ENCODE data around the gene GNG11. TPM values are rescaled to one million over a fixed set of nuclear protein-coding genes. Genes with fewer than 3 reads are reported as not detected.

Gene GNG11
- total RNA-seq (2014; rRNA removed; shearing (Covaris generic)) (22.5 and 25.9 TPM in 2 replicates), polyA plus RNA-seq (2016; fragmentation: Nextera tagmentation; extraction: Ambion mirVana) (84.7 and 87.0 TPM in 2 replicates)

DNA sequence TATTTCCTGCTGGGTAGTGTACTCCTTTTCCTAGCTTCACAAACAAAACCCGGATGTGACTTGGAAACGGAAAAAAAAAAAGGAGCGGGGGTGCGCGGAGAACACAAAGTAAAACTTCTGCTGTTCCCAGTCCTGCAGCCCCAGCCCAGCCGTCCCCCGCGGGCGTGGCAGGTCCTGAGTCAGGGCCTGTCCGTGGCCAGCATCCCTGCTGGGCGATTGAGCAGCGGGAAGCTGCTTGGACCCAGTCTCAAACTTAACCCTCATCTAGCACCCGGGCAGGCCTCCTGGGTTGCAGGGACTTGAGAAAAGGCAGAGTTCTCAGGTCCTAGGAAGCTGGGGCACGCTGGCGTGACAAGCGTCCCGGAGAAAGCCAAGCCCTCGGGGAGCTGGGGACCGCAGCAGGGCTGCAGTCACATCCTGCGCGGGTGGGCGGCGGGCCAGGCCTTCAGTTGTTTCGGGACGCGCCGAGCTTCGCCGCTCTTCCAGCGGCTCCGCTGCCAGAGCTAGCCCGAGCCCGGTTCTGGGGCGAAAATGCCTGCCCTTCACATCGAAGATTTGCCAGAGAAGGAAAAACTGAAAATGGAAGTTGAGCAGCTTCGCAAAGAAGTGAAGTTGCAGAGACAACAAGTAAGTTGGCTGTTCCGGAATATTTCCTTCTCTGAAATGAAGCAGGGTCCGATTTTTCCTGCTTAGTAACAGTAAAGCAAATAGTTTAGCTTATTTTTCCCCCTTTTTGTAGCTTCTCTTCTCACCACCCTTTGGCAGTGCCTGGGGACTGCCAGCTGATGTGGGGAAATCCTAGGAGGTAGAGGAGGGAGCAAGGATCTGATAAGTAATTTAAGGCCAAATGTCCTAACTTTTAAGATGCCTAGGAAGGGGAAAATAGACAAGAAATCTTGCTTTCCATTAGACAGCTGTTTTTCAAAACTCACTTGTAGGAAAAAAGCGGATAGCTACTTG lies at the start of gene GNG11:
GNG11 (plus strand) TSS at position 129 of the 960 bp plus-strand sequence; CDS start at position 532, 403 bp downstream.
- peak within 1 kb of the TSS; percentile 91 for H3K27ac ChIP-seq
- H3K79me2 ChIP-seq (ENCODE audit: insufficient read depth), result peaks cover 60% of the 10 kb centered on the region
- H3K9me2 ChIP-seq (ENCODE audit: insufficient read depth), result no peaks in the 10 kb centered on the region
- H4K20me1 ChIP-seq (ENCODE audit: insufficient read depth), result no peaks in the 10 kb centered on the region; the same call in 1 of the 2 replicates
- H3K4me3 ChIP-seq, result peak within 1 kb of the TSS; percentile 96
- in situ Hi-C loops (cut with MboI), result no loop called here
- no peaks in the 10 kb centered on the region for H3K9me3 ChIP-seq (ENCODE audit: low read depth)
- WGBS, 2 experiments (ENCODE audit: low coverage in 1 of 2, low lambda C conversion rate in 2 of 2, missing lambda C conversion rate in 2 of 2), result 1% methylated on average over 39 of the region's 39 CpGs
- H3F3A ChIP-seq (ENCODE audit: insufficient read depth), result peaks cover 33% of the 10 kb centered on the region
- H3K27me3 ChIP-seq (replicated peaks; ENCODE audit: insufficient read depth), result no peaks in the 10 kb centered on the region
- H3K36me3 ChIP-seq (ENCODE audit: low read depth), result peaks cover 9% of the 10 kb centered on the region; the same call in 1 of the 2 replicates
- H3K9ac ChIP-seq, result peak within 1 kb of the TSS; percentile 89
- peak within 1 kb of the TSS; percentile 96 for H3K4me2 ChIP-seq (ENCODE audit: unreplicated experiment)
- peak; percentile 90 for DNase-seq
- H2AFZ ChIP-seq, result peak within 1 kb of the TSS; percentile 91
- peaks cover 20% of the 10 kb centered on the region for H3K4me1 ChIP-seq (ENCODE audit: insufficient read depth)
- TF ChIP-seq EZH2 (IDR thresholded peaks at IDR 0.05; ENCODE audit: insufficient read depth, poor library complexity, severe bottlenecking) (no peak), EZH2phosphoT487 (IDR thresholded peaks at IDR 0.05; ENCODE audit: insufficient read depth, low read depth) (0 out of 2 replicates have a peak, but pooled peaks have one; percentile 31)

DNA sequence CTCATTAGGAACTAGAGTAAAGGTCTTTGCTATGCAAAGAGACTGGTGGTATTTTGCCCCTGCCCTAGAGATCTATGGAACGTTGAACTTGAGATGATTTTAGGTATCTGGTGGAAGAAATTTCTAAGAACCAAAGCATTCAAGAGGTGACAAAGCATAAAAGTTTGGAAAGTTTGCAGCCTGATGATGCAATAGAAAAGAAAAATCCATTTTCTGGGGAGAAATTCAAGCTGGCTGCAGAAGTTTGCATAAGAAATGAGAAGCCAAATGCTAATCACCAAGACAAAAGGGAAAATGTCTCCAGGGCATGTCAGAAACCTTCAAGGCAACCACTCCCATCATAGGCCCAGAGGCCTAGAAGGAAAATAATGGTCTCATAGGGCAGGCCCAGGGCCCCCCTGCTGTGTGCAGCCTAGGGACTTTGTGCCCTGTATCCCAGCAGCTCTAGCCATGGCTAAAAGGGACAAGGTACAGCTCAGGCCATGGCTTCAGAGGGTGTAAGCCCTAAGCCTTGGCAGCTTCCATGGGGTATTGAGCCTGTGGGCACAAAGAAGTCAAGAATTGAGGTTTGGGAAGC lies 47.4 kb upstream of the GNG11 start:
- H3K9me3 ChIP-seq (ENCODE audit: low read depth), result no peaks in the 10 kb centered on the region
- in situ Hi-C loops (cut with MboI), result no loop called here
- no peaks in the 10 kb centered on the region for H3K4me1 ChIP-seq (ENCODE audit: insufficient read depth)
- no peak overlapping the region for H2AFZ ChIP-seq
- no peak for DNase-seq
- H3K4me3 ChIP-seq, result no peak overlapping the region
- H3K27ac ChIP-seq, result no peak overlapping the region
- TF ChIP-seq EZH2 (IDR thresholded peaks at IDR 0.05; ENCODE audit: insufficient read depth, poor library complexity, severe bottlenecking) (no peak), EZH2phosphoT487 (IDR thresholded peaks at IDR 0.05; ENCODE audit: insufficient read depth, low read depth) (no peak)
- H3K4me2 ChIP-seq (ENCODE audit: unreplicated experiment), result no peak overlapping the region
- no peaks in the 10 kb centered on the region for H3K9me2 ChIP-seq (ENCODE audit: insufficient read depth)
- H4K20me1 ChIP-seq (ENCODE audit: insufficient read depth), result no peaks in the 10 kb centered on the region
- no peaks in the 10 kb centered on the region for H3K79me2 ChIP-seq (ENCODE audit: insufficient read depth)
- H3K9ac ChIP-seq, result no peak overlapping the region
- no peaks in the 10 kb centered on the region for H3K27me3 ChIP-seq (replicated peaks; ENCODE audit: insufficient read depth)
- no peaks in the 10 kb centered on the region for H3F3A ChIP-seq (ENCODE audit: insufficient read depth)
- no peaks in the 10 kb centered on the region for H3K36me3 ChIP-seq (ENCODE audit: low read depth)
- 78 to 86% methylated on average over 1 of the region's 1 CpG for WGBS, 2 experiments (ENCODE audit: low coverage in 1 of 2, low lambda C conversion rate in 2 of 2, missing lambda C conversion rate in 2 of 2)

DNA sequence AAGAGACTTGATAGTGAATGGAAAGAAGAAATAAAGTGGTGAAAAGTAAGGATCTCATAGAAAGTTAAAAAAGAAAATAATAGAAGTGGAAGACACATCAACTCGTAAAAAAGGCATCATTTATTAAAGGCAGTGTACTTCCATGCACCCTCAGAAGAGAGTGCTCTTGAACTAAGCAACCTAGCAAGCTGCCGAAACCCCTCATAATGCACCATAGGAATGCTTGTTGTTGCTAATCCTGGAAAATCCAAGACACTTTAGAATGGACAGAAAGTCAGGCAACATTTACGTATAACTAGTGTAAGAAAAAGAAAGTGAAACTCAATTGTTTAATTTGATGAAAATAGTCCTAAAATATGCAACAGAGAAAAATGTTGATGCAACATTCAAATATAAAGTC lies 43.8 kb upstream of the GNG11 start:
- no peak overlapping the region for H3K27ac ChIP-seq
- no peak for TF ChIP-seq EZH2phosphoT487 (IDR thresholded peaks at IDR 0.05; ENCODE audit: insufficient read depth, low read depth)
- TF ChIP-seq EZH2 (IDR thresholded peaks at IDR 0.05; ENCODE audit: insufficient read depth, poor library complexity, severe bottlenecking), result no peak
- in situ Hi-C loops (cut with MboI), result no loop called here
- WGBS, 2 experiments (ENCODE audit: low coverage in 1 of 2, low lambda C conversion rate in 2 of 2, missing lambda C conversion rate in 2 of 2), result 72 to 76% methylated on average over 3 of the region's 3 CpGs
- no peaks in the 10 kb centered on the region for H4K20me1 ChIP-seq (ENCODE audit: insufficient read depth)
- no peaks in the 10 kb centered on the region for H3K9me2 ChIP-seq (ENCODE audit: insufficient read depth)
- H3F3A ChIP-seq (ENCODE audit: insufficient read depth), result no peaks in the 10 kb centered on the region
- H3K4me1 ChIP-seq (ENCODE audit: insufficient read depth), result no peaks in the 10 kb centered on the region
- DNase-seq, result no peak
- H3K4me2 ChIP-seq (ENCODE audit: unreplicated experiment), result peak overlapping the region; percentile 22
- peak overlapping the region; percentile 42; the same call in 1 of the 2 replicates for H2AFZ ChIP-seq
- no peak overlapping the region for H3K9ac ChIP-seq
- no peaks in the 10 kb centered on the region for H3K27me3 ChIP-seq (replicated peaks; ENCODE audit: insufficient read depth)
- no peaks in the 10 kb centered on the region for H3K79me2 ChIP-seq (ENCODE audit: insufficient read depth)
- no peak overlapping the region for H3K4me3 ChIP-seq
- H3K36me3 ChIP-seq (ENCODE audit: low read depth), result no peaks in the 10 kb centered on the region
- no peaks in the 10 kb centered on the region for H3K9me3 ChIP-seq (ENCODE audit: low read depth)

DNA sequence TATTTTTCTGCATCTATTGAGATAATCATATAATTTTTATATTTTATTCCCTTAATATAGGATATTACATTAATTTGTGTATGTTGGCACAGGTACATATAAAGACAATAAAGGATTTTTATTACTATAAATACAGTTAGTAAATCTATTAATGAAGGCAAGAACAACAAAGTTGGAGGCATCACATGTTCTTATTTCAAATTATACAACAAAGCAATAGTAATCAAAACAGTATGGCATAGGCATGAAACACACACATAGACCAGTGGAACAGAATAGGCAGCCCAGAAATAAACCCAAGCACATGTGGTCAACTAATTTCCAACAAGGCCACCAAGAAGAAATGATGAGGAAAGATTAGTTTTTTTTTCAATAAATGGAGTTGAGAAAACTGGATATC lies 42.2 kb upstream of the GNG11 start:
- H3K9ac ChIP-seq, result no peak overlapping the region
- H3K27ac ChIP-seq, result no peak overlapping the region
- no peaks in the 10 kb centered on the region for H3K9me3 ChIP-seq (ENCODE audit: low read depth)
- H3K4me1 ChIP-seq (ENCODE audit: insufficient read depth), result no peaks in the 10 kb centered on the region
- no peaks in the 10 kb centered on the region for H3K27me3 ChIP-seq (replicated peaks; ENCODE audit: insufficient read depth)
- H3K36me3 ChIP-seq (ENCODE audit: low read depth), result no peaks in the 10 kb centered on the region
- no peaks in the 10 kb centered on the region for H3K9me2 ChIP-seq (ENCODE audit: insufficient read depth)
- H3K79me2 ChIP-seq (ENCODE audit: insufficient read depth), result no peaks in the 10 kb centered on the region
- in situ Hi-C loops (cut with MboI), result no loop called here
- H3K4me3 ChIP-seq, result no peak overlapping the region
- no peak for TF ChIP-seq EZH2 (IDR thresholded peaks at IDR 0.05; ENCODE audit: insufficient read depth, poor library complexity, severe bottlenecking)
- TF ChIP-seq EZH2phosphoT487 (IDR thresholded peaks at IDR 0.05; ENCODE audit: insufficient read depth, low read depth), result no peak
- H2AFZ ChIP-seq, result no peak overlapping the region
- no peaks in the 10 kb centered on the region for H4K20me1 ChIP-seq (ENCODE audit: insufficient read depth)
- H3F3A ChIP-seq (ENCODE audit: insufficient read depth), result peaks cover 8% of the 10 kb centered on the region
- DNase-seq, result no peak
- H3K4me2 ChIP-seq (ENCODE audit: unreplicated experiment), result no peak overlapping the region
